GM10266 (cell line): Measurements from ENCODE around the gene ROBO2.

ENCODE experiments used
- DNase-seq: peaks from one replicate; pipeline ENCODE4 v3.0.0; 2012; ENCODE audit errors: extremely low spot score
- CTCF ChIP-seq: IDR thresholded peaks from 2 replicates; pipeline ENCODE4 v1.5.1; 2012; ENCODE audit warnings: mild to moderate bottlenecking, low read depth; ENCODE audit not compliant: control insufficient read depth, insufficient read depth; ENCODE audit errors: missing control alignments

Gene ROBO2

GRCh38 chr3:77014226-77014625 lies 25.7 kb upstream of the ROBO2 start:
- no peak for TF ChIP-seq CTCF
- DNase-seq: no peak

GRCh38 chr3:77025471-77025870 lies 14.4 kb upstream of the ROBO2 start:
- DNase-seq: no peak

GRCh38 chr3:77026904-77027634 lies 12.8 kb upstream of the ROBO2 start:
- DNase-seq: no peak
- TF ChIP-seq CTCF: no peak

More at GRCh38 chr3:77025471-77025870, 14.4 kb upstream of the ROBO2 start:
- TF ChIP-seq CTCF: no peak

GRCh38 chr3:77028005-77028404 lies 11.9 kb upstream of the ROBO2 start:
- no peak for DNase-seq
- TF ChIP-seq CTCF: no peak

- DNase-seq: peak; percentile 40
- TF ChIP-seq CTCF: peak; percentile 4
These were observed 1.4 kb upstream of the ROBO2 start for GRCh38 chr3:77038468-77038929.

- no peak for TF ChIP-seq CTCF
- DNase-seq: no peak
These were observed 831 bp upstream of the ROBO2 start for GRCh38 chr3:77038930-77039605.

- no peak for DNase-seq
These were observed 317 bp downstream of the ROBO2 start for GRCh38 chr3:77040216-77040615.

More at GRCh38 chr3:77040216-77040615, 317 bp downstream of the ROBO2 start:
- no peak for TF ChIP-seq CTCF
